ENCODE measurements around the gene PHYHD1. TPM values are rescaled to one million over a fixed set of nuclear protein-coding genes. Genes with fewer than 3 reads are reported as not detected.
A peak's percentile ranks its signal among the peaks of the same experiment; 100 is the strongest.

PHYHD1 gene
- total and polyA plus RNA-seq, 10 of the 15 experiments (the other 5 are each of a cell fraction or from before 2014, with no cell fraction given) = 0.09 to 0.17 TPM; not detected in 8

GRCh38 chr9:128881884-128882676 lies 38.7 kb upstream of the PHYHD1 start, which contains the start of the genes KYAT1 and LRRC8A:
Gene KYAT1, minus strand, starts transcription at chr9:128881950. Its CDS starts 36,545 bp downstream, at chr9:128845405.
Gene LRRC8A, plus strand, starts transcription at chr9:128882133. Its CDS starts 25,032 bp downstream, at chr9:128907165.
- Histone ChIP-seq H4K20me1 (ENCODE audit: control insufficient read depth, insufficient read depth) (no peaks in the 10 kb centered on the region), H3K4me1 (ENCODE audit: control insufficient read depth, insufficient read depth, low read length) (no peaks in the 10 kb centered on the region), H2AFZ (ENCODE audit: control insufficient read depth, low read depth, low read length) (peak within 1 kb of the TSS; percentile 96), H3K27me3 (replicated peaks in 1 of 2; ENCODE audit: control insufficient read depth in 2 of 2, insufficient read depth in 2 of 2, low read length in 1 of 2) (no peaks in the 10 kb centered on the region), H3K79me2 (ENCODE audit: control insufficient read depth, insufficient read depth, low read length) (peaks cover 44% of the 10 kb centered on the region), H3K9ac (ENCODE audit: control insufficient read depth, insufficient read depth, low read length) (peak within 1 kb of the TSS; percentile 98), H3K36me3 (ENCODE audit: control insufficient read depth in 2 of 2, insufficient read depth in 2 of 2, low read length in 1 of 2) (peaks cover 0 to 6% of the 10 kb centered on the region in 2 experiments; a peak in 3 of 4 replicates), H3K27ac (ENCODE audit: control insufficient read depth, insufficient read depth) (peak within 1 kb of the TSS; percentile 86), H3K4me2 (ENCODE audit: control insufficient read depth, insufficient read depth) (peak within 1 kb of the TSS; percentile 85), H3K4me3 (peak within 1 kb of the TSS; percentile 100), H3K9me3 (replicated peaks; ENCODE audit: control insufficient read depth, insufficient read depth, low read length) (no peaks in the 10 kb centered on the region)
- FAIRE-seq (peak; percentile 90), DNase-seq (ENCODE audit: low read depth, low spot score) (peak; percentile 85), ATAC-seq (peak; percentile 97)
- ChIA-PET CTCF (interaction anchor here (0.7 to 3.3 kb wide), 6 partner anchors 16 to 158 kb away, joined by 3 to 15 read pairs (median 3); partner anchors contain the start of gene ZDHHC12), POLR2A (interaction anchor here (0.6 kb wide), 1 partner anchor 221 kb away, joined by 6 read pairs; no protein-coding TSS in a partner anchor), SMC1A (ENCODE audit: uncharacterized antibody, unreplicated experiment) (interaction anchor here (0.7 kb wide), 1 partner anchor 17 kb away, joined by 5 read pairs; no protein-coding TSS in a partner anchor), RAD21 (ENCODE audit: unreplicated experiment) (interaction anchor here (0.6 to 1.4 kb wide), 3 partner anchors 19 to 258 kb away, joined by 3 to 5 read pairs (median 3); partner anchors contain the start of gene ENDOG)
- in situ Hi-C loops (cut with MboI) (no loop called here), intact Hi-C loops (cut with micrococcal nuclease; ENCODE audit: unreplicated experiment) (loop anchor here (5.0 kb wide), 1 partner anchor 45 kb away; no protein-coding TSS in a partner anchor)
- under 1% methylated on average over 58 of the region's 70 CpGs for WGBS (ENCODE audit: insufficient coverage, insufficient replicate concordance, low lambda C conversion rate, missing lambda C conversion rate)
- no TSS peak for BruUV-seq (replicated peaks)
- TF ChIP-seq HCFC1 (IDR thresholded peaks at IDR 0.05; ENCODE audit: low read length) (peak; percentile 88), SMAD1 (IDR thresholded peaks at IDR 0.05; ENCODE audit: low read depth, partially characterized antibody) (no peak), MLLT1 (IDR thresholded peaks at IDR 0.05) (no peak; the same call in none of the 2 replicates), NFIC (IDR thresholded peaks at IDR 0.05; ENCODE audit: low read depth, low read length) (no peak), ZBED1 (IDR thresholded peaks at IDR 0.05; ENCODE audit: borderline replicate concordance) (no peak), TCF3 (IDR thresholded peaks at IDR 0.05; ENCODE audit: borderline replicate concordance, insufficient read depth, low read depth, low read length) (no peak), ZBTB40 (IDR thresholded peaks at IDR 0.05; ENCODE audit: borderline replicate concordance) (peak; percentile 86), CBX3 (IDR thresholded peaks at IDR 0.05; ENCODE audit: borderline replicate concordance, low read depth) (no peak), CREB1 (IDR thresholded peaks at IDR 0.05; ENCODE audit: low read depth) (peak; percentile 96), KAT2A (conservative IDR thresholded peaks at IDR 0.05; ENCODE audit: control insufficient read depth, low read depth, low read length) (no peak), ETV6 (conservative IDR thresholded peaks at IDR 0.05 in 1 of 2, IDR thresholded peaks at IDR 0.05 in 1 of 2; ENCODE audit: borderline replicate concordance in 1 of 2, low read depth in 1 of 2) (no peak), BHLHE40 (IDR thresholded peaks at IDR 0.05; ENCODE audit: borderline replicate concordance in 1 of 2, low read depth in 2 of 2, low read length in 1 of 2) (peak; percentile 43 to 49; a peak in 2 of 4 replicates), EED (IDR thresholded peaks at IDR 0.05; ENCODE audit: low read depth) (no peak)
